CD4-positive, alpha-beta T cell treated with Interleukin-4 for 4 hours (primary cell): ENCODE data around the gene MYO1F.

Source experiments
- DNase-seq: peaks from one replicate; pipeline ENCODE4 v3.0.0-alpha.2; 2020

Gene MYO1F

DNA sequence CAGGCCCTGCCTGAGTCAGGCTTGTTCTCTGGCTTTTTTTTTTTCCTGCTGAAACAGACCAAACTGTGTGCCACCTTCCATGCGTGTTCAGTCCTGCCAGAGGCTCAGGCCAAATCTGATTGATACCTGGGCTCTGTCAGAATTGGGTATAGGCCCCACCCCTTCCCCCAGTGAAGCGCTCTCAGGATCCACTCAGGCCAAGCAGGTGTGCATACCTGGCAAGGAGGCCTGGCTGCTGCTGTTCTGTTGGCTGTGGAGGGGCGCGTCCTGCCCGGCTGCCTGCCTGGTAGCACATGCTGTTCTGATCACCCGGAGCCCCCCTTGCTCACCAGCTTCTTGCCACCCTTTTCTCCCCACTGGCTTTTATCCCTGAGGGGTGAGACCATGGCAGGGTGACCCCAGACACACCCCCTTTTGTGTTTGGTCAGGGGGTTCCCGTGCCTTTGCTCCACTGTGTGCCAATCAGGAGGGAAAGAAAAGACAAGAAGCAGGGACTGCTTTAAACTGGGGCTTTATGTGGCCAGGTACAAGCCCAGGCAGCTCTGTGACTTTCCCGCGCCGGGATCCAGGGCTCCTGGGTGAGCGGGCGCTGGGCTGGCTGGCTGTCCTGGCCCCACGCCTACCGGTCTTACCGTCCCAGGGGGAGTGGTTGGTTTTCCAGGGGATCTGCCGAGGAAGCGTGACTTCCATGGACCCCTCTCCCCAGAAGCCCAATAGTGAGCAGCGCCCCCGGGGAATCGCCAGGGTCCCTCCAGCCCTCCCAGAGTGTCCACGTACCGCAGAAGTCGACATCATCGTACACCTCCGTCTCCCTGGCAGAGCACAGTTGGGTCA, 87.5 kb downstream of the MYO1F start:
- DNase-seq = no peak

DNA sequence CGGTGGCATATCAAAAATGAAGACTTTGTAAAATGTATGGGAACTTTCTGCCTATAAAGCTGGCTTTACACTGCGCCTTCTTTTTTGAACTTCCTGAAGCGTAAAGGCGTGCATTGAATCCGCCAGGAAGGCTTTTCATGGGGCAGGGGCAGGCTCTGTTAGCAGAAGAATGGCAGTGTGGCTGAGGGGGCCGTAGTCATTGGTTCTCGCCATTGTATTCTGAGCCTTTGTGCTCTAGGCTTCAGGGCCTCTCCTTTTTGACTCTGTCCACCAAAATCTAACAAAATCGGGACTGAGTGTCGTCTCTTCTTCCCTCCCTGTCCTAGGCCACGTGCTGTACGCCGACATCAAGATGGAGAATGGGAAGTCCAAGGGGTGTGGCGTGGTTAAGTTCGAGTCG, 88.9 kb downstream of the MYO1F start:
- no peak for DNase-seq

DNA sequence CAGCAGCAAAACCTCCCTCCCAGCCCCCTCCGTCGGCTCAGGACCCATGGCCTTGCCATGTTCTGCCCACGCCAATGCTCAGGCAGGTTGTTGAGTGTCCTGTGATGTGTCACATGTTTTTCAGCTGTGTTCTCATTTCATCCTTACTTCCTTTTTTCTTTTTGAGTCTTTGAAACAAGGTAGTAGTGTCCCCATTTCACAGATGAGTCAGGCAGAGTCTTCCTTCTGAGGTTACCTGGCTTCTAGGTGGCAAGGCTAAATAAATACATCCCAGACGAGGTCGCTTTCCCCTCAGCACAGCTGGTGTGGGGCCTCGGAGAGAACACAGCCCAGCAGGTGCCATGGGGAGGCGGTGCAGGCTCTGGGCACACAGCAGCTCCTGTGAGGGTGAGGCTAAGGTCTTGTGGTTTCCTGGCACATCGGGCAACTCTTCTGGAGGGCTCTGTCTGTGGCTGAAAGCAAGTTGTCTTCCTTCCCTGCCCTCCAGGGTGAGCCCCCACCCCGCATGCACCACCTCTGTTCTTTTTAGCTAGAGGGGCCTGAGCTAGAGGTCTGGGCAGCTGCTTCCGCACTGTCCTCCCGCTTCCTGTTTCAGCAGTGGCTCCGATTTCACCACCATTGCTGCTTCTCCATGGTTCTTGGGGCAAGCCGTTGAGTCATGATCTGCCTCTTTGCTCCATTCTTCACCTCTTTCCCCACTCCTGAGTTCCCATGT, 89.9 kb downstream of the MYO1F start:
- peak; percentile 74 for DNase-seq

DNA sequence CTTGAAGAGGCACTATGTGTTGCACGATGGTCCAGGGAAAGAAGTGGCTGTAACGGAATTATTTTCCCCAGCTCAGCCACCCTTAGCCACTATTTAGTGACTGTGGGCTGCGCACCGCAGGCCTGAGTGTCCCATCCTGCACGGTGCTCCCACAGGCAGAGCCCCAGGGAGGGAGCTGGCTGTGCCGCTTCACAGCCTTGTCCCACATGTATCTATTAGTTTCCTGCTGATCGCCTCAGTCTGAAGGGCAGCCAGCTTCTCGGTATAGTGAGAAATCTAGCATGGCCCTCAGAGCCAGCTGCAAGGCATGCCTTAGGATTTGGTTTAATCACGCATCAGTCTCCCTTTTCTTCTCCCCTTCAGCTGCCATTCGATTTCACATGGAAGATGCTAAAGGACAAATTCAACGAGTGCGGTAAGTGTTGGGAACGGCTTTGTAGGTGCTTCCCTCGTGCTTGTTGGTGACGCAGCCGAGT, 90.5 kb downstream of the MYO1F start:
- DNase-seq = no peak

DNA sequence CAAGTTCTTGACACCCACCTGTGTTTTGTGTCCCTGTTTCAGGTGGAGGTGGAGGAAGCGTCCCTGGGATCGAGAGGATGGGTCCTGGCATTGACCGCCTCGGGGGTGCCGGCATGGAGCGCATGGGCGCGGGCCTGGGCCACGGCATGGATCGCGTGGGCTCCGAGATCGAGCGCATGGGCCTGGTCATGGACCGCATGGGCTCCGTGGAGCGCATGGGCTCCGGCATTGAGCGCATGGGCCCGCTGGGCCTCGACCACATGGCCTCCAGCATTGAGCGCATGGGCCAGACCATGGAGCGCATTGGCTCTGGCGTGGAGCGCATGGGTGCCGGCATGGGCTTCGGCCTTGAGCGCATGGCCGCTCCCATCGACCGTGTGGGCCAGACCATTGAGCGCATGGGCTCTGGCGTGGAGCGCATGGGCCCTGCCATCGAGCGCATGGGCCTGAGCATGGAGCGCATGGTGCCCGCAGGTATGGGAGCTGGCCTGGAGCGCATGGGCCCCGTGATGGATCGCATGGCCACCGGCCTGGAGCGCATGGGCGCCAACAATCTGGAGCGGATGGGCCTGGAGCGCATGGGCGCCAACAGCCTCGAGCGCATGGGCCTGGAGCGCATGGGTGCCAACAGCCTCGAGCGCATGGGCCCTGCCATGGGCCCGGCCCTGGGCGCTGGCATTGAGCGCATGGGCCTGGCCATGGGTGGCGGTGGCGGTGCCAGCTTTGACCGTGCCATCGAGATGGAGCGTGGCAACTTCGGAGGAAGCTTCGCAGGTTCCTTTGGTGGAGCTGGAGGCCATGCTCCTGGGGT, 91.5 kb downstream of the MYO1F start:
- DNase-seq = no peak

DNA sequence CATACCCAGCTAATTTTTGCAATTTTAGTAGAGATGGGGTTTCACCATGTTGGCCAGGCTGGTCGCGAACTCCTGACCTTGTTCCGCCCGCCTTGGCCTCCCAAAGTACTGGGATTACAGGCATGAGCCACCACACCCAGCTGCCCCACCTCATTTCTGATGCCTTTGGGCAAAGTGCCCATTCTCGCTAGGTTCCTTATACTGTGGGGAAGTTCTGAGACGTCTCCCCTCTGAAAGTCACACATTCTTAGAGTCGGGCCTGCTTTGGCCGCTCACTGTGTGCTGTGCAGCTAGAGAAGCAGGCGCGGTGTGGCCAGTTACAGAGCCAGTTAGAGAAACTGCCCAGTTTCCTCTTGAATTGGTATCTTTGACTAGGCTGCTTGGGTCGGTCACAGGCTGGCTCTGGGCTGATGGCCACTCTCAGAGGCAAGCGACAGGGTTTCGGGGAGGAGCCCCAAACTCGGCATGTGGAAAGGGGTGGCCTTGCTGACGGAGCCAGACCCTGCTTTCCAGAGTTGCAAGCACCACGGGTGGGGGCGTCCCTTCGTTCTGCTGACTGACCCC, 92.8 kb downstream of the MYO1F start:
- DNase-seq = peak; percentile 16

DNA sequence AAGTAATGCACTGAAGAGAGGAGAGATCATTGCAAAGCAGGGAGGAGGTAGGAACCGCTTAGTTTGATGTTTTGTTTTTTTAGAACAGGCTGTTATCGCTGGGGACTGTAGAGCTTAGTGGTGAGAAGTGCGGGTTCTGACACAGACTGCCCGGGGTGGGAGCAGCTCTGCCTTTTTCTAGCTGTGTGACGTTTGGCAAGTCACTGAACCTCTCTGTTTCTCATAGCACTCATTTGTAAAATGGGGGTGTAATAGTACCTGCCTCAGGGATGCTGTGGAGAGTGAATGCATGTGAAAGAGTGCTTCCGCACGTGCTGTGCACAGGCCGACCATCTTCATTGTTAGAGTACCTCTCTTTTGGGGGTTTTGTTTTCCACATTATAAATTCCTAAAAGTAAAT, 94.1 kb downstream of the MYO1F start:
- no peak for DNase-seq

DNA sequence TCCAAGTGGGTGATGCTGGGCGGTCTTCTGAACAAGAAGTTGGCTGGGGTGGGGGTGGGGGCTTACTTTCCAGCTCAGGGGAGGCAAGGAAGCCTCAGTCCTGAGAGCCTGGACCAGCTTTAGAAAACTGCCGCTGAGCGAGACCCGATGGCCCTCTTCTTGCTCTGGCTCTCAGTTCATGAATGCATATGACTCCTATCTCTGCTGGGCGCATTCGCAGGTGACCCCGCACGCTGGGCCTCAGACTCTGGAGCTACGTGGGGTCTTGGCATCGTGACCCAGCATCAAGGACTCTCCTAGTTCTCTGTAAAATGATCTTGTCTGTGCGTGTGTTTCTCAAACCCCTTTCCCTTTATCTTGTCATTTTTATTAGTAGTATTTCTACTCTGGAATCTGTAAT, 94.5 kb downstream of the MYO1F start:
- no peak for DNase-seq

DNA sequence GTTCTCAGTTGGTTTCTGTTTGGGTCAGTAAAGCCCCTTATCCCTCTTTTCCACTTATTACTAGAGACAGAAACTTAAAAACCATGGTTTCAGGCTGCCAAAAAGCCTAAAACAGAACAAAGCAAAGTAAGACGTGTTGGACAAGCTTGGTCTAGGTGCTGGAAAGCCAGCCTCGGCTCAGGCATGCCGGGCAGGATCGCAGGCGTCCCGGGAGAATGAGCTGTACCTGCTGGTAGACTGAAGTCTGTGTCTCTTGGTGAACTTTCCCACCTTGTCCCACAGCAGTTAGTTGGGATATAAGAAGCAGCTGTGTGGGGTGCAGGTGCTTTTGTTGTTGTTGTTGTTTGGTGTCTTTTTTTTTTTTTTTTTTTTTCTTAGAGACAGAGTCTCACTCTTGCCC, 95.6 kb downstream of the MYO1F start:
- DNase-seq = no peak

DNA sequence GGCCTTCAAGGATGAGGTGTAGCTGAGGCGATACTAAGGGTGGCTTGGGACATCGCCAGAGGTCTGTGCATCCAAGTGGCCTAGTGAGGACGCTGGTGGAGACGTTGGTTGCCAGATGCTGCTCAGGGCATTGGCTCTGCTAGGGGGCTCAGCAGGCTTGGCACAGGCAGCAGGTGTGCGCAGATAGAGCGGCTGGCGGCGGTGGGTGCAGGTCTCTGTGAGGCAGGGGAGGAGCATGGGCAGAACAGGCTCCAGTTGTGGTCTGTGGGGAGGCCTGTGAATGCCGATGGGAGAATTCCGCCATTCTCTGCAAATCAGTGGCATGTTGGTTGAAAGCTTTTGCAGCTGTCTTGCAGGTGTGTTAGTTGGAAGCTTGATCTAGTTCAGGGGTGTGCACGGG, 96.0 kb downstream of the MYO1F start:
- no peak for DNase-seq

DNA sequence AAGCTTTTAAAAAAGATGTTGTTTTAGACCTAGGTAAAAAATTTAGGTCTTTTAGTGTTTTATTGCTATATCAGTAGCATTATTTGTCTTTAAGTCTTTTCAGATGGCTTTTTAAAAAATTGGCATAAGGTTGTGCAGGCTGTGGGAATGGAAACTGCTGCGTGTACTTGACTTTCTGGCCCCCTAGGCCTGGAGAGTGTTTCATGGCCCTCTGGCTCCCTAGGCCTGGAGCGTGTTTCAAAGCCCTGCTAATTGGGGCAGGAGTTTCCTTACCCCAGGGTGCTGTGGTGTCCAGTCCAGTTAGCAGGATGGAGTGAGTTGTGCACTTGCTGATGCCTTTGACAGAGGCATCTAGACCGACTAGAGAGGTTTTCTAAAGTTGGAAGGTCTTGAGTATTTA, 98.6 kb downstream of the MYO1F start:
- no peak for DNase-seq

DNA sequence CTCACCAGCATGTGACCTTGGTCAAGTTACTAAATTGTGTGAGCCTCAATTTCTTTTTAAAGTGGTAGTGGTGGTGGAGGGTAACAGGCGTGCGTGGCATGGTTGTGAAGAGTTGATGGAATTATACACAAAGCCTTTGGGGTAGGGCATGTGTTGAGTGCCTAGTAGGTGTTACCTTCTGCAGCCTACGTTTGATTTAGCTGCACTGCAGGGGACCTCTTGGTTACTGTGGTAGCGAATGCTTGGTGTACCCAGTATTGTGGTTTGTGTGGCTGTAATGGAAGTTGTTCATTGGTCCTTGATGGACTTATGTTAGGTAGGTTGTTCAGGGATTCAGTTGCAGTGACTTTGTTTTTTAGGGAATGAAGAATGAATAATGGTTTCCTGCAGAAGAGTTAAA, 99.4 kb downstream of the MYO1F start:
- no peak for DNase-seq

DNA sequence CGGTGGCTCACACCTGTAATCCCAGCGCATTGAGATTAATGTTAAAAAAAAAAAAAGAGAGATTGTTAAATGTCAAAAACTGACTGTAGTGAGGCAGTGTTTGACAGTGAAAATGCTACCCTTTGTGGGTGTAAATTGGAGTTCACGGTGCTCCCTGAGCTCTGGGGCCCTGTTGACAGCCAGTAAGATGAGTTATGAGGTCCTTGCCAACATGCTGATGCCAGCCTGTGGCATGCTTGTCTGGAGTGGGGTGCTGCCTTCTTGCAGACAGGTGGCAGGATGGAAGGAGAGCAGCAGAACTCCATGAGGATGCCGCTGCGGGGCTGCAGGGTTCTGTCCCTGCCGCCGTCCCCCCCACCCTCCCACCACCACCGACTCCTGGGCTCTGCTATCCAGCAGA, 100.7 kb downstream of the MYO1F start:
- DNase-seq = no peak

DNA sequence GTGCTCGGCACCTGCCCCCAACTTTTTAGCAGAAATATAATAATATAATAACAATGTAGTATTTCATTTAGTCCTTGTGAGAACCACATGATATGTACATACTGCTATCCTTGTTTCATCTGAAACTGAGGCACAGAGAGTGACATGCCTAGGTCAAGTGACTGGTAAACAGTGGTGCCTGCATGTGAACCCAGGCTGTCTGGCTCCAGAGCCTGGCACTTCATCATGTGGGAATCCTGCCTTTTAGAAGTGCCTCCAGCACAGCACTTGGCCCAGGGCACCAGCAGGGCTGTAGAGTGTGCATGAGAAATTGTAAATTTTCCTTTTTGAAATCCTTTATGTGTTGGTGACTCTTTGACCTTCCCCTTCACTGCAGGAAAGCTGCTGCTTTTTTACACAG, 102.2 kb downstream of the MYO1F start:
- DNase-seq = no peak

DNA sequence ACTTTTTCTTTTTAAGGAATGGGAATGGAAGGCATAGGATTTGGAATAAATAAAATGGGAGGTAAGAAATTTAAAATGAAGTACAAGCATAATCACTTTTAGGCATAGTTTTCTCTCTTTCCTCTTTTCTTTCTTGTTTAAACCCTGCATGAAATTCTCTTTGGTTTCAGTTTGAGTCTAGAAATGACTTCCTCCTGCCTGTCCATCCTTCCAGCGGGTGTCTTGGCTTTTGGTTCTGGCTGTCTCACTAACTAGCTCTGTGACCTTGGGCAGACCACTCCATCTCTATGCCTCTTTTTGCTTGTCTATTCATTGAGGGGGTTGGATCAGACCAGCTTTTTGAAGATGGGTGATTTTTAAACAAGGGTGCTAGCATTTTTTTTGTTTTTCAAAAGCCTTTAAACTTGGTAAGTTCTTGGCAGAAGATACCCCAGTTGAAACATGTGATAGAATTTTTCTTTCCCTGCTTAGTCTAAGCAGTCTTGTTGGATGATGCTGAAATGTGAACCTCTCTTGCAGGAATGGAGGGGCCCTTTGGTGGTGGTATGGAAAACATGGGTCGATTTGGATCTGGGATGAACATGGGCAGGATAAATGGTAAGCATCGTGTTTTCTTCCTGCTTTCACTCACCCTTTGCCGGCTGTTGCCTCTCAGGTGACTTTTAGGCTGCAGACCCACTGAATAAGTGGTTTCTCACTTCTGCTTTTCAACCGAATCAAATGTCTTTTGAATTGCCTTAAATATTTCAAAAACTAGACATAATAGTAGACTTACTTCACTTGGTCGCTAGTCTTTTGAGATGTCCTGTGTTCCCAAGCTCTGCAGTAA, 103.4 kb downstream of the MYO1F start:
- DNase-seq = no peak
